ENCODE results near the gene RAB27A. TPM values are rescaled to one million over a fixed set of nuclear protein-coding genes. Genes with fewer than 3 reads are reported as not detected.

RAB27A gene
- total RNA-seq, 1 experiment from 2014 or later, result 12.3 TPM

DNA sequence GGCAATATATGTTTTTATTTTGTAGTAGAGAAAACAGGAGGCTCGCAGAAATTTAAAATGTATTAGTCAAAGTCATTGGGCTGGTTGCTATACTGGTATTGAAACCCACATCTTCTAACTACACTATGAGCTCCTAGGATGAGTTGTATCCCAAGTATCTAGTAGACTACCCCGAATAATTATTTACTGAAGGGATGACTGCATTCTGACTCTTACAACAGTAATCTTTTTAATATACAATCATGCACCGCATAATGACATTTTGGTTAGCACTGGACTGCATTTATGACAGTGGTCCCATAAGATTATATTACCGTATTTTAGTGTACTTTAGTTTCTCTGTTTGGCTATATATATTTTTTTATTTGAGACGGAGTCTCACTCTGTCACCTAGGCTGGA is 44.8 kb upstream of the RAB27A start:
- no peak overlapping the region for H2AFZ ChIP-seq
- H3K9me2 ChIP-seq (ENCODE audit: insufficient read depth), result no peaks in the 10 kb centered on the region
- no peaks in the 10 kb centered on the region for H3F3A ChIP-seq (ENCODE audit: insufficient read depth, low read depth)
- no peaks in the 10 kb centered on the region for H3K36me3 ChIP-seq (ENCODE audit: low read depth)
- TF ChIP-seq, protein P1, sequence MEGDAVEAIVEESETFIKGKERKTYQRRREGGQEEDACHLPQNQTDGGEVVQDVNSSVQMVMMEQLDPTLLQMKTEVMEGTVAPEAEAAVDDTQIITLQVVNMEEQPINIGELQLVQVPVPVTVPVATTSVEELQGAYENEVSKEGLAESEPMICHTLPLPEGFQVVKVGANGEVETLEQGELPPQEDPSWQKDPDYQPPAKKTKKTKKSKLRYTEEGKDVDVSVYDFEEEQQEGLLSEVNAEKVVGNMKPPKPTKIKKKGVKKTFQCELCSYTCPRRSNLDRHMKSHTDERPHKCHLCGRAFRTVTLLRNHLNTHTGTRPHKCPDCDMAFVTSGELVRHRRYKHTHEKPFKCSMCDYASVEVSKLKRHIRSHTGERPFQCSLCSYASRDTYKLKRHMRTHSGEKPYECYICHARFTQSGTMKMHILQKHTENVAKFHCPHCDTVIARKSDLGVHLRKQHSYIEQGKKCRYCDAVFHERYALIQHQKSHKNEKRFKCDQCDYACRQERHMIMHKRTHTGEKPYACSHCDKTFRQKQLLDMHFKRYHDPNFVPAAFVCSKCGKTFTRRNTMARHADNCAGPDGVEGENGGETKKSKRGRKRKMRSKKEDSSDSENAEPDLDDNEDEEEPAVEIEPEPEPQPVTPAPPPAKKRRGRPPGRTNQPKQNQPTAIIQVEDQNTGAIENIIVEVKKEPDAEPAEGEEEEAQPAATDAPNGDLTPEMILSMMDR (conservative IDR thresholded peaks at IDR 0.05), result no peak
- TF ChIP-seq EZH2 (IDR thresholded peaks at IDR 0.05; ENCODE audit: low read depth), result no peak
- no peak overlapping the region for H3K4me3 ChIP-seq
- H3K27me3 ChIP-seq (ENCODE audit: insufficient read depth, low read depth), result no peaks in the 10 kb centered on the region
- H3K4me2 ChIP-seq, result no peak overlapping the region
- intact Hi-C loops (cut with micrococcal nuclease; ENCODE audit: unreplicated experiment), result no loop called here
- POLR2A ChIA-PET (ENCODE audit: unreplicated experiment), result no interaction called here
- BruUV-seq (replicated peaks), result no TSS peak
- DNase-seq, result no peak
- H3K79me2 ChIP-seq (ENCODE audit: low read depth), result no peaks in the 10 kb centered on the region
- H3K4me1 ChIP-seq (replicated peaks; ENCODE audit: insufficient read depth), result no peaks in the 10 kb centered on the region
- H4K20me1 ChIP-seq (ENCODE audit: insufficient read depth), result no peaks in the 10 kb centered on the region
- H3K27ac ChIP-seq, result no peak overlapping the region
- CTCF ChIA-PET, result no interaction called here
- H3K9me3 ChIP-seq (ENCODE audit: insufficient read depth, low read depth), result no peaks in the 10 kb centered on the region

DNA sequence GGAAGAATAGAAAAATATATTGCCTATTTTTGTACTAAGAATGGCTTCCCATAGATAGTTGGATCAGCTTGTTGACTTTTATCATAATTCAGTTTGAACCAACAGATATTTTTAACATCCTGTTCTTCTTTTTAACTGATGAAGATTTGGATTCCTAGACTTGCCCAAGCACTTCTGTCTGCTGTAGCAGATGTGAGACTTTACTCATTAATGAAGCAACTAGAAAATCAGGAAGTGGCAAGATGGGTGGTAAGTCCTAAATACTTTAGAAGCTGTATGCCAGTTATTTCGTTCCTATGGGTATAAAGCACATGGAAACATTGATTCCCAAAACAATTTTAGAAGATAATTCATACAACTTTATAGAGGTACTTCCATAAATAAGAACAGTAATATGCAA is 37.8 kb upstream of the RAB27A start:
- POLR2A ChIA-PET (ENCODE audit: unreplicated experiment), result no interaction called here
- no peak for DNase-seq
- no TSS peak for BruUV-seq (replicated peaks)

DNA sequence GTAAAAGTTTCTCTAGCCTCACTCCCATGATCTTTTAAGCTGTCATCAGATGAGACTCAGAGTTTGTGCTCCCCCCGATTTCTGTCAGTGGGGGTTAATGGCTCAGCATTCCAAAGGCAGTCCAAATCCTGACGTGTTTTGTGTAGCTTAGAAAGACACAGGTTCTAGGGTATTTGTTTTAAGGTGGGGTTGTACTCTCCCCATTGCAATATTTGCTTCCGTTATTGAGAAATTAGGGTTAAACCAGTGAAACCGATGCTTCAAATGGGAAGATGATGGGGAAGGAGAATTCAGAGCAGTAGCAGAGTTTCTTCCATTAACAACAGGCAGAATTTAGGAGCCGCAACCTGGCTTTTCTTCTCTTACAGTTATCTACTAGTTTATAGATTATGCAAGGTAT is 32.9 kb upstream of the RAB27A start:
- H3K9me3 ChIP-seq (ENCODE audit: insufficient read depth, low read depth), result no peaks in the 10 kb centered on the region
- intact Hi-C loops (cut with micrococcal nuclease; ENCODE audit: unreplicated experiment), result no loop called here
- peaks cover 11% of the 10 kb centered on the region for H3K79me2 ChIP-seq (ENCODE audit: low read depth)
- TF ChIP-seq, protein P1 (conservative IDR thresholded peaks at IDR 0.05), result no peak
- no peak for TF ChIP-seq EZH2 (IDR thresholded peaks at IDR 0.05; ENCODE audit: low read depth)
- no peaks in the 10 kb centered on the region for H3K9me2 ChIP-seq (ENCODE audit: insufficient read depth)
- no TSS peak for BruUV-seq (replicated peaks)
- H3K27ac ChIP-seq, result no peak overlapping the region
- DNase-seq, result no peak
- ChIA-PET POLR2A (ENCODE audit: unreplicated experiment) (no interaction called here), CTCF (no interaction called here)
- no peaks in the 10 kb centered on the region for H3K4me1 ChIP-seq (replicated peaks; ENCODE audit: insufficient read depth)
- peaks cover 8% of the 10 kb centered on the region; the same call in 1 of the 2 replicates for H3F3A ChIP-seq (ENCODE audit: insufficient read depth, low read depth)
- H2AFZ ChIP-seq, result no peak overlapping the region
- no peaks in the 10 kb centered on the region for H4K20me1 ChIP-seq (ENCODE audit: insufficient read depth)
- no peak overlapping the region for H3K4me3 ChIP-seq
- no peak overlapping the region for H3K4me2 ChIP-seq
- H3K36me3 ChIP-seq (ENCODE audit: low read depth), result no peaks in the 10 kb centered on the region
- H3K27me3 ChIP-seq (ENCODE audit: insufficient read depth, low read depth), result no peaks in the 10 kb centered on the region

More for the DNA sequence above, 37.8 kb upstream of the RAB27A start:
- no peaks in the 10 kb centered on the region for H3K4me1 ChIP-seq (replicated peaks; ENCODE audit: insufficient read depth)
- no peak overlapping the region for H2AFZ ChIP-seq
- CTCF ChIA-PET, result no interaction called here
- H3K9me2 ChIP-seq (ENCODE audit: insufficient read depth), result no peaks in the 10 kb centered on the region
- H3K4me3 ChIP-seq, result no peak overlapping the region
- no peaks in the 10 kb centered on the region for H3K79me2 ChIP-seq (ENCODE audit: low read depth)
- H3K4me2 ChIP-seq, result no peak overlapping the region
- intact Hi-C loops (cut with micrococcal nuclease; ENCODE audit: unreplicated experiment), result no loop called here
- H4K20me1 ChIP-seq (ENCODE audit: insufficient read depth), result no peaks in the 10 kb centered on the region
- no peaks in the 10 kb centered on the region for H3K36me3 ChIP-seq (ENCODE audit: low read depth)
- no peaks in the 10 kb centered on the region for H3K27me3 ChIP-seq (ENCODE audit: insufficient read depth, low read depth)
- no peaks in the 10 kb centered on the region for H3F3A ChIP-seq (ENCODE audit: insufficient read depth, low read depth)
- no peak overlapping the region for H3K27ac ChIP-seq
- H3K9me3 ChIP-seq (ENCODE audit: insufficient read depth, low read depth), result no peaks in the 10 kb centered on the region
- TF ChIP-seq, protein P1 (conservative IDR thresholded peaks at IDR 0.05), result no peak
- no peak for TF ChIP-seq EZH2 (IDR thresholded peaks at IDR 0.05; ENCODE audit: low read depth)

Measured in PC-9 (cell line).